Activated naive CD4-positive, alpha-beta T cell (primary cell): ENCODE measurements around the gene GALNT4.

Source experiments
- DNase-seq, 4 experiments: peaks; one replicate each; lab custom pipeline; 2025; lab: John Stamatoyannopoulos, UW

Gene GALNT4

DNA sequence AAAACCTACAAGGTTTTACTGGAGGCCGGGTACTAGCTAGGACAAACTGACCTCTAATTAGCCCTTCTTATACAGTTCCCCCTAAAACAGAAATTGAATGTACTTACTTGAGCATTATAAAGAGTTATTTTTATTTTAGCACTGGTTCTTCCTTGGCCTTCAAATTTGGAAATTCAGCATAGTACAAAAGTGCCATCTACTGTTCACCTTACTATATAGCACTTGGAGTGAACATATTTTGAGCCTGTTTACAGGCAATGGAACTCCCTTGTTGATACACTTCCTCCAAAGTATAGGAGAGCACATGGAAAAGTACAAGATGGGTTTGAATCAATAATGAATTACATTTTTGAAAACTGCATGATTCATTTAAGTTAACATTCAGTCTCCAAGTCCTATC lies 5.1 kb upstream of the GALNT4 start:
- DNase-seq, result no peak

DNA sequence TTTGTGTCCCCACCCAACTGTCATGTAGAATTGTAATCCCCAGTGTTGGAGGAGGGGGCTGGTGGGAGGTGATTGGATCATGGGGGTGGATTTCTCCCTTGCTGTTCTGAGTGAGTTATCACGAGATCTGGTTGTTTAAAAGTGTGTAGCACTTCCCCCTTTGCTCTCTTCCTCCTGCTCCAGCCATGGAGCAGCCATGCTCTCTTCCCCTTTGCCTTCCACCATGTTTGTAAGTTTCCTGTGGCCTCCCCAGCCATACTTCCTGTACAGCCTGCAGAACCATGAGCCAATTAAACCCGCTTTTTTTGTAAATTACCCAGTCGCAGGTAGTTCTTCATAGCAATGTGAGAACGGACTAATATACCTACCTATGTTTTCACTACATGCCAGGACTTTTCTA lies 3.8 kb upstream of the GALNT4 start:
- no peak for DNase-seq

DNA sequence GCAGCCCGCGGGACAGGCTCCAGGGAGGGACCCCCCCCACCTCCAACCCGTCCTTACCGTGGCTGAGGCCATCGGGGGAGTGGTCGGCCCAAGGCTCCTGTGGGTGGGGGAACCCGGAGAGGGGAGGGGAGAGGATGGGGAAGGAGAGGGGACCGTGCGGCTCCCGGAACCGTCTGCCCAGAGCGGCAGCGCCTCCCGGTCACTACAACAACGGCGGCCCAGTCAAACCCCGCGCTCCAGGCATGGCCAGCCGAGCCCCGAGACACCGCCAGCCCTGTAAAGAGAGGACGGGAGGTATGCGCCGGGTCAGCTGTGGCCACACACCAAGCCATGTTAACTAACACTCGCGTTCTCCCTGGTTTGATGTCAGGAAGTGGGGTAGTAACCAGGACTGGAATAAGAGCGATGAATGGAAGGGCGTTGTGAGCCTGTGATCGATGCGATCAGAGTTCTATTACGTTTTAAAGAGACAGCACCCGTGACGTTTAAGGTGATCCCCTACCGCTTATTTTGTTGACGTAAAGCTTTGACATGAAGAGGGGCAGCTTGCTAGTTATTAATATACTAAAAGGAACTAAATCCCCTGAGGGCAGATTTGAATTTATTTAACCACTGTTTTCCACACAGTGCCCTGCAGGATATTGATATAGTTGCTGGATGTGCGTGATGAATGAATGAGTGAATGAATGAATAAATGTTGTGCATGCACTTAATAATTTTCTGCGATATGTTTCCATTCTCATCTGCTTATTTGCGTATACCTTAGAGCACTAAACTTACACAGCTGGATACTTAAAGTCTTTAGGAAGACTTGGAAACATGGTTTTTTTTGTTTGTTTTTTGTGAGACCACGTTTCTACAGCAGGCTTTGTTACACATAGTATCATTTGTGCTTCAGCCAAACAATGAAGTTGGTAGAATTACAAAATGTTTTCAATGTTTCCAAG lies 1.5 kb upstream of the GALNT4 start, which contains the start of gene POC1B:
TSS of gene POC1B (minus strand) at position 224 of the 947 bp plus-strand sequence. CDS start at position 72, 152 bp downstream.
- peak; percentile 29 to 40 (median 36) for DNase-seq

DNA sequence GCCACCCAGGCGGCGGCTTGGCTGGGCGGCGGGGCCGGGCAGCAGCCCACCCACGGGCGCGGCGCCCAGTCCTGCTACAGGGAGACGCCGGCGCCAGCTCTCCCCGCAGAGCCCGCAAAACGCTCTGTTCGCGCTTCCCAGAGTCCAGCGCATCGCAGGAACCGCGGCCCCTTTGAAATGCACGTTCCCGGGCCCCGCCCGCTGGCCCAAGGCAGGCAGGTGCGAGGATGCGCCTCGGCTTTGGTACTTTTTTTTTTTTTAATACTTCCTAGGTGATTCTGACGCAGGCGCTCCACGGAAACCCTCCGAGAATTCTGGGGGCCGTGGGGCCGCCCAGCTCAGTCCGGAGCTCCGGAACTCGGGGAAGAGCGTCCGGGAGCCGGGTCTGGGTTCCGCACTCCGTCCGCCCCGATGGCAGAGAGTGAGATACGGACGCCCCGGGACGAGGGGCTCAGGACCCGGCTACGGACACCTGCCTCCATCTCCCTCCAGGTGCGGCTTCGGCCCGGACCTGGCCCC lies 768 bp upstream of the GALNT4 start:
- peak in 2 of 4 experiments; percentile 29 to 31 for DNase-seq

DNA sequence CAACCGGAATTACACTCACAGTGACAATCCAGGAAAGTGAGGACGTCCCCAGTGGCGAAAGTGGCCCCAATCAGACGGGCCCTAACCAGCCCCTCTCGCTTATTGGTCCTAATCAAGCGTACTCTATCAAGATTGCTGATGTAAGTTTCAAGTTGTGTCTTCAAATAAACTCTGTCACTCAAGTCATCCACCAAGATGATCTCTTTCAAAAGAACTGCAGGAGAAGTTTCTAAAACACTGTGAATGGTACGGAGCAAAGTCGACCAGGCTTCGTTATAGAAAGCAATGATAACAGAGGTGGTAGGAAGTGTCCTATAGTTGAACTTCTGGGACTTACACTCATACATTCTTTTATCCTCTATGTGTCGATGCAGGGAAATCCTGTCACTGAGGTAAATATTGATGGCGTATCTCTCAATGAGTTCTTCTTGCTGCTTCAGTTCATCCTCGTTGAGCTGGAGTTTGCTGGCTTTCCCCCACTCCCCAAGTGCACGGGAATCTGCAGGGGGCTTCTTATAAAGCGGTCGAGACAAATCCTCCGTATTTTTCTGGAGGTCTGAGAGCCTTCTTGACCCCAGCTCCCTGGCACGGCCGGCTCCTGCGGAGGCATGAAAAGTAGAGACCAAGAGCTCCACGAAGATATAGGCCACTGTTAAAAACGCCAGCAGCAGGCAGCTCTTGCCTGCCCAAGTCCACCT lies 604 bp downstream of the GALNT4 start:
- no peak for DNase-seq

DNA sequence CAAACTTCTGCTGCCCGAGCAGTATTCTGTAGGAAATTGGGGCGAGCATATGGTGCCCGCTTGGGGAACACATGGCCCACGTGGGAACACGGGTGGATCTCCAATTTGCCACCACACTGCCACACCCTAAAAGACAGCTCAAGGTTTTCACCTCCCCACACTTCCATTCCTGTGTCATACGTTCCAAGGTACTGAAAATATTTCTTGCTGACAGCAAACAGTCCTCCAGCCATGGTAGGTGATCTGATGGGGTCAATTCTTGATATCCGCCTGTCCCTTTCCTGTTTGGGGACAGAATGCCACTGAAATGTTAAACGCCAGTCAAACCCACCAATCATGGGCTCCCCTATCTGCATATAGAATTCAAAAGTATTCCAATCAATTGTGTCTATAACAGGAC lies 1.2 kb downstream of the GALNT4 start:
- DNase-seq, result no peak

DNA sequence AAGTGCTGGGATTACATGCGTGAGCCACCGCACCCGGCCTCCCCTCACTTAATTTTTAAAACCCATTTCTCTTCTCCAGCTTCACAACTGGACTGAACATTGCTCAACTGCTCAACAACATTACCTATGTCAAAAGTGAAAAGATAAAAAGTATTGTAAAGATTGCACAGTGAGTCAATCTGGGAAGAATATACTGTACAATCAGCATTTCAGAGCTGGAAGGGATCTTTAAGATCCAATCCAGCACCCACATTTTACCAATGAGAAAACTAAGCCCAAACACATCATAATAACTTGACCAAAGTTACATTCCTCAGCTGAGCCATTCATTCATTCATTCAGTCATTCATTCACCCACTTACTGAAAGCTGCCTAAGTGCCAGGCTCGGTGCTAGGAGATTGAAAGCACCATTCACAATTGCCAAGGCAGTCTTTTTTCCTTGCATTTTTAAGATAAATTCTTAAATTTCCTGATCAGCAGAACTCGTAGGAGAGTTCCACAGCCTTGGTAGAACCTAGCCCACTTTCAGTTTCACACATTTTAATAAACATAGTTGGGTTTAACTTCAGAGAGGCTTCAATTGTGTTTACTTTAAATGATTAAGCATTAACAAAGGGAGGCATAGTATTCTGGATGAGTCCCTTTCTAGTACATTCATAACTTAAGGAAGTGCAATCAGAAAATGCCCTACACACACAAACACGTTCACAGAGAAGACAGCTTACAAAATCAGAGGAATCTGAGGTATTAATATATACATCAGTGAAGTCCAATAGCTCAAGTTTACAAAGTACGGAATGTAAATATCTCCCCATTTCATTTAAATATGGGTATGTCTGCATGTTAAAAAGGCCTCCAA lies 3.0 kb downstream of the GALNT4 start:
- no peak for DNase-seq

DNA sequence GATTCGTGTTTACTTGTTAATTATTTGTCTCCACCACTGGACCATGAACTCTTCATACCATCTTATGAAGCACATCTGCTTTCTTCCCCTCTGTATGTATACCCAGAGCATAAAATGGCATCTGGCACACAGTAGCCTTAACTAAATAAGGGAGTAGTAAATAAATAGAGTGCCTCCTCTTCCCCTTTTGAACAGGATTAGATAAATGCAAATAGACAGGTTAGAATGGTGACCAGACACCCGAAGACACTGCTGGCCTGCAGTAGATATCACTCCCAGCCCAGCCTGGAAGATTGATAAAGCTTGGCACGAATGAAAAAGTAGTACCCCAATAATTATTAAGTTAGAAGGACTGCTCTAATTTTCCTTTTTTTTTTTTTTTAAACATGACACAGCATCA lies 6.9 kb downstream of the GALNT4 start:
- DNase-seq, result no peak

DNA sequence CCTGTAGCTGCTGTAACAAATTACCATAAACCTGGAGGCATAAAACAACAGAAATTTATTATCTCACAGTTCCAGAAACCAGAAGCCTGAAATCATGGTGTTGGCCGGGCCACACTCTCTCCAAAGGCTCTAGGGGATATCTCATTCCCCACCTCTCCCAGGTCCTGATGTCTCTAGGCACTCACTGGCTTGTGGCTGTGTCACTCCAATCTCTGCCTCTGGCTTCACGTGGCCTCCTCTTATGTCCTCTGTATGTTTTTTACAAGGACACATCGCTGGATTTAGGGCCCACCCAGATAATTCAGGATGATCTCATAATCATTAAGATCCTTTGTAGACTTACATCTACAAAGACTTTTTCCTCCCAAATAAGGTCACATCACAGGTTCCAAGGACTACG lies 8.0 kb downstream of the GALNT4 start:
- no peak for DNase-seq

DNA sequence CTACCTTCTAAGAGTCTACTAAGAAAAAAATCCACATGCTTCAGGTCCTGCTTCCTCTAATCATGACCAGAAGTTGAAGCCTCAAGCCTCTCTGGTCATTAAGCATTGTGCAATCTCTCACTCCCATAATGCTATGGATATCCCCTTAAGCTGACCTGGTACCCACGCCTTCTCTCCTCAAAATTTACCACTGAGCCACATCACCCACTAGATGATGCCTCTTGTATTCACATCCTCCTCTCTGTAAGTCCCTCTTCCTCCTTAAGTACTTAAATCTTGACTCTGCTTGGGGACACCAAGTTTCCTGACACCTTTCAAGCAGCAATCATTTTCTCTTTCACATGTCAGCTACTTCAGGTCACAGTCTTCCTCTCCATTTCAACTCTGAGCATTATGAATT lies 9.8 kb downstream of the GALNT4 start:
- DNase-seq, result no peak

DNA sequence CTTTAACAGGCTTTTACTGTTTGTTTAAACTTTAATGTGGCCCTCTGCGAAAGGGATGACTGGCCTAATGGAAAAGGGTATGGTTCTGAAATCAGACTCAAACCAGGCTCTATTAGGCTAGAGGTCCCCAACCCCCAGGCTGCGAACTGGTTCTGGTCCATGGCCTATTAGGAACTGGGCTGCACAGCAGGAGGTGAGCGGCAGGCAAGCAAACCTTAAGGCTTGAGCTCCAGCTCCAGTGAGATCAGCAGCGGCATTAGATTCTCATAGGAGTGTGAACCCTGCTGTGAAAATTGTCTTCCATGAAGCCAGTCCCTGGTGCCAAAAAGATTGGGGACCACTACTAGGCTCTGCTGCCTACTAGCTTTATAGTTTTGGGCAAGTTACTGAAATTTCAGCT lies 11.1 kb downstream of the GALNT4 start:
- DNase-seq, result no peak

DNA sequence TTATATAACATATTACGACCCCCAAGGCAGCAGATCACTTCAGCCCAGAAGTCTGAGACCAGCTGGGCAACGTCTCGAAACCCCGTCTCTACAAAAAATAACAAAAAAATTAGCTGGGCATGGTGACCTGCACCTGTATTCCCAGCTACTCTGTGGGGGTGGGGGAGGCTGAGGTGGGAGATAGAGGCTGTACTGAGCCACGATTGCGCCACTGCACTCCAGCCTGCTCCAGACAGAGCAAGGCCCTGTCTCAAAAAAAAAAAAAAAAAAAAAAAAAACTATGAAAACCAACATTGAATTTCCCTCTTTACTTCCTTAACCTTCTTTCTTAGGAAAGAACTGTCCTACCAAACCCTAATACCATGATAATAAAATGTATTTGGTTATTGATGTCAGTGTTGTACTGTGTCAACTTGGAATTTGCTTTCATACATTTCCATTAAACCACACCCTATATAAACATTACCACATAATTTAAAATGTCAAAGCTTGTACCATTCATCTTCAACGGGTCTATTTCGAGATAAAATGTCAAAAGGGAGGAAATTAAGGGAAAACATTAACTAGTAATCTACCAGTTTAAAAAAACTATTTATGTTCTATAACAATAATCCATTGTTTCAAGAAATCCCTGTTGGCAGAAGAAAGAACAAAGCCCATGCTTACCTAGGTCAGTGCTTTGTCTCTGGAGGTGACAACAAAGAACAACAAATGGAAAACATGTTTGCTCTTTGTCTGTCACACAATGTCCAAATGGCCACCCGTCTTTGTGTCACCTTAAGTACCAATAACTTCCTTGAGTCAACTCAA lies 17.4 kb downstream of the GALNT4 start:
- DNase-seq, result no peak

DNA sequence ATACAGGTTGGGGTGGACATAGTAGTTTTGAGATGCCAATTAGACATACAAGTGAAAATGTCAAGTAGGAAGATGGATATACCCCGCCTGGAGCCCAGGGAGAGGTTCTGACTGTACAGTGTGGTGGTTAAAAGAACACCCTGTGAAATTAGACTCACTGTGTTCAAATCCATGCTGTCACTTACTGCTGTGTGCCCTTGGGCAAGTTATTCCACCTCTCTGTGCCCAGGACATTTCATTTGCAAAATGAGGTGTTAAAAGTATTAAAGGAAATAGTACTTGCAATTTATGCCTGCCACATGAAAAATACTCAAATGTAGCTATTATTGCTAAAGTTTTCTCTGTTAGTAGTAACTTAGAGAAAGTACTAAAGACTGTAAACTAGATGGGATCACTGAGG lies 18.5 kb downstream of the GALNT4 start:
- DNase-seq, result no peak

DNA sequence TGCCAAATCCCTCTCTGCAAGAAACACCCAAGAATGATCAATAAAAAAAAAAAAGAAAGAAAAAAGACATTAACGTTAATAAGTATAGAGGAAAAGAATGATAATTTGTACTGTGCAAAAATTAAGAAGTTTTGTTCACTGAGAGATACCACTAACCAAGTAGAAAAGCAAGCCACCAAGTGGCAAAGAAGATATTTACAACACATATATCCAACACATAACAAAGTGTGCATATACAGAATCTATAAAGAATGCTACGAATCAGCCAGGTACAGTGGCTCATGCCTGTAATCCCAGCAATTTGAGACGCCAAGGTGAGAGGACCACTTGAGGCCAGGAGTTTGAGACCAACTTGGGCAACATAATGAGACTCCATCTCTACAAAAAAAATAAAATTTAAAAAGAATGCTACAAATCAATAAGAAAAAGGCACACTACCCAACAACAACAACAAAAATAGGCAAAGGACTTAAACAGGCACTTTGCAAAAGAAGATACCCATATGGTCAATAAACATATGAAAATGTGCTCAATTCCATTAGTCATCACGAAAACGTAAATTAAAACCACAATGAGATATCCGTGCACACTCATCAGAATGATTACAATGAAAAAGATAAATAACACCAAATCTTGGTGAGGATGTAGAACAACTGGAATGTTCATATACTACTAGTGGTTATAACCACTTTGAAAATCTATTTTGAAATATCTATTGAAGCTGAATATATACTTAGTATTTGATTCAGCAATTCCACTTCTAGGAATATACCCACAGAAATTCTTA lies 19.8 kb downstream of the GALNT4 start:
- no peak for DNase-seq

DNA sequence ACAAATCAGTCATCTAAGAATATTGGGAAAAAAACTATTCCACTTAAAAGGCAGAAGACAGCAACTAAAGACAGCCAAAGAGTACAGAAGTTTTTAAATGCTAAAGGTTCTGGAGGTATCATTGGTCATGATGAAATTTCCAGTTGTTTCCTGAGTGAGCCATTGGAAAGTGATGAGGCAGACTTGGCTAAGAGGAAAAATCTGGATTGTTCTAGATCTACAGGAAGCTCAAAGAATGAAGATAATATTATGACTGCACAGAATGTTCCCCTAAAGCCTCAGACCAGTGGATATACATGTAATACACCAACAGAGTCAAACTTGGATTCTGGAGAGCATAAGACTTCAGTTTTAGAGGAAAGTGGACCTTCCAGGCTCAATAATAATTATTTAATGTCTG lies 22.8 kb downstream of the GALNT4 start:
- DNase-seq, result no peak

DNA sequence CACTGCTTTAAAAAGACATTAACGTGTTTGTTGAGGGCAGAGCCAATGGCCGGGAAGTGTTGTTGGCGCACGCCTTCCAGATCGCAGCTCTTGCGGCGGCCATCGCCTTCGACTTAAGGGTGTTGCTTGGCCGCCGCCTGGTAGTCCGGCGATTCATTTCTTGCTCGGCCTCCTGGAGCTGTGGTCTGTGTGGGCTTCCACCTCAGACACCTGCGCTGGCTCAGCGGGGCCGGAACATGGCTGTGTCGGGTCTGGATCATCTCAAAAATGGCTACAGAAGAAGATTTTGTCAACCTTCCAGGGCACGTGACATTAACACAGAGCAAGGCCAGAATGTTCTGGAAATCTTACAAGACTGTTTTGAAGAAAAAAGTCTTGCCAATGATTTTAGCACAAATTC lies 24.7 kb downstream of the GALNT4 start:
- no peak for DNase-seq

DNA sequence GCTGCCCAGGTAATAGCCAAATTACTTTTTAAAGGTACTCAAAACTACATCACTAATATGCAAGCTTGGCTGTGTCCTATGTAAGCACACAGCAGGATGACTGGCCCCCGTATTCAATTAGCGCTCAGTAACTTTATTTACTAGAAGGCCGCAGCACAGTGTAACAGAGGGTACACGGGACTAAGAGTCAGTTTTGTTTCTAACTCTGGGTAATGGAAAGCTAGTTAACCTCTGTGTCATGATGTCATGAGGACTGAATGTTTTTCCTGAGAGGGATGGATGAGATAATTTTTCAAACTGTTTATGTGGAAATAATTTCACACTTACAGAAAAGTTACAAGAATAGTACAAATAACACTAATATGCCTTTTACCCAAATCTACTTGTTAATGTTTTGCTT lies 27.1 kb downstream of the GALNT4 start:
- no peak for DNase-seq

DNA sequence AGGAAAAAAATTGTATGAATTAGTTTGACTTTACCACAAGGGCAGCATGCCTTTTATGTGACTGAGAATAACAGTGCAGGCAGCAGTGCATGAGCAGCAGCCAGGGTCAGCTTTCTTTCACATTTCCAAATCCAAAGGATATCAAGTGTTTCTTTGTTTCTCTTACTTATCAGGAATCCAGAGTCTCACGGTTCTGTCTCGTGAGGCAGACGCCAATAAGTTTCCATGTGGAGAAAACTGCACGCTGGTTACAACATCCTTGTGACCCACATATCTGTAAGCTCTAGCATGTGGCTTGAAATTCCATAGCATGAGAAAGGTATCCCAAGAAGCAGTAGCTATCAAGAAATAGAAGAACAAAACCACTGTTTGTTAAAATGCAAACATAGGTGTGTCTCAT lies 27.6 kb downstream of the GALNT4 start:
- DNase-seq, result no peak

DNA sequence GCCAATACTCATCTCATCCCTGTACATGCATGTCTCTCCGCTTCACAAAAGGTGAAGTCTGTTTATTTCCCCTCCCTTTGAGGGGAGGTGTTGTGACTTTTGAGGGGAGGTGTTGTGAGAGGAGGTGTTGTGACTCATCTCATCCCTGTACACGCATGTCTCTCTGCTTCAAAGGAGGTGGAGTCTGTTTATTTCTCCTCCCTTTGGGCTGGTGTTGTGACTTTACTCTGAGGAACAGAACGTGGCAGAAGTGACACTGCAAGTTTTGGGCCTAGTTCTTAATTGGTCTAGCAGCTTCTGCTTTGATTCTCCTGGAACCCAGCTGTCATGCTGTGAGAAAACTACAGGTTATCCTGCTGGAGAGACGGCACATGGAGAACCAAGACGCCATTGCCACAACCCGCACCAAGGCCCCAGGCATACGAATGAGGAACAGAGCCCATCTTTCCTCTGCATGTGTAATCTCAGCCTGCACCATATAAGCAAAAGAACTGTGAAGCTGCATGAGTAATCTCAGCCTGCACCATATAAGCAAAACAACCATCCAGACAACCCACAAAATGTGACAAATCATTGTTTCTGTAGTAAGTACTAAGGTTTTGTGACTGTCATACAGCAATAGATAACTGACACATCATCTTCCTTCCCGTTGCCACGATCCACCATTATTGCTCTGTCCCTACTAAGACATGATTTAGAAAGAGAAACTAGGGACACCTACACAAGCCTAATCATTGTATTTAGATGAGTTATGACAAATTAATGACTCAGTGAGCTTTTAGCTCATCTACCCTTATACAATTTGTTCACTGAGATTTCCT lies 30.0 kb downstream of the GALNT4 start:
- DNase-seq, result no peak
